HG03060 (cell line): ENCODE data around the gene CRTC1.

ENCODE experiments used
- ATAC-seq: cut with Tn5 transposase; IDR thresholded peaks from one replicate; pipeline ENCODE4 v1.9.1; 2021; ENCODE audit warnings: low read depth, moderate number of reproducible peaks; ENCODE audit not compliant: unreplicated experiment

The CRTC1 gene

DNA sequence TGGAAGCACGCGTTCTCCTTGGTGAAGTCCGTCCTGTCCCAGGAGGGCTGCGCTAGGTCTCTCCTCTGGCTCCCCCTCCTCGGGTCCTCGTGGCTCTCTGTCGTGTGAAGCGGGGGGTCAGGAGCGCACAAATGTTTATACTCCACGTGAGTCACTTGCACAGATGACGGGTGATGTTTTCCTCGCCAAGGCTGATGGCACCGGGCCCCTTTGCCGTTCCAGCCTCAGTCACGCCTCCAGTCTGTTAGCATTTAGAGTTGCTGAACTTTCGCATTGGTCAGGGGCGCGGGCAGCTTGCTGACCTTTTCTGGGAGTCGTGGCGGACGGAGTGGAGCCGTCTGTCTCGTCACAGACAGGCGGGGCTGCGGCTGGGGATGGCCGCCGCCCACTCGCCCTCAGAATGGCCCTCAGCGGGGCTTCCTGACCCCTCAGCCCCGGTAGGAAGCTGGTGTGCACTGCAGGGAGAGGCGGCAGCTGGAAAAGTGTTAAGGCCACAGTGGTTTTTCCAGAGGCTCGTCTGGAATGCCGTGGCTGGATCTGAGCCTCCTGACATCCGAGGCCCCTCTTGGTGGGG lies 32.9 kb upstream of the CRTC1 start:
- ATAC-seq, result no peak

DNA sequence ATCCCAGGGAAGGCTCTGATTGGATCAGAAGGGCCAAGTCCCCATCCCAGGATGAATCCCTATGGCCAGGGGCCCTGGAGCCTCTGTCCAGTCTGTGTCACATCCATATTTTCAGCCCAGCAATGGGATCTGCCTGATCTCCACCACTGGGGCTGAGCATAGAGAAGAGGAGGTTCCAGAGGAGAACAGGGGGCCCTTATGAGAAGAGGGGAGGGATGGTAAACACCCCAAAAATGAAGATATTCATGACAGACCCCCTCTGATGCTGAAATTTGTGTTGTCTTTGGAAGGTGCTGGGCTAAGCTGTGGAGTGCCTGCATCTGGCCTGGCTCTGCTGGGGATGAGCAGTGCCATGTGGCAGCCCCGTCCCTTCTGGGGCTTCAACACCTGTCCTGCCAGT lies 32.2 kb upstream of the CRTC1 start:
- no peak for ATAC-seq

DNA sequence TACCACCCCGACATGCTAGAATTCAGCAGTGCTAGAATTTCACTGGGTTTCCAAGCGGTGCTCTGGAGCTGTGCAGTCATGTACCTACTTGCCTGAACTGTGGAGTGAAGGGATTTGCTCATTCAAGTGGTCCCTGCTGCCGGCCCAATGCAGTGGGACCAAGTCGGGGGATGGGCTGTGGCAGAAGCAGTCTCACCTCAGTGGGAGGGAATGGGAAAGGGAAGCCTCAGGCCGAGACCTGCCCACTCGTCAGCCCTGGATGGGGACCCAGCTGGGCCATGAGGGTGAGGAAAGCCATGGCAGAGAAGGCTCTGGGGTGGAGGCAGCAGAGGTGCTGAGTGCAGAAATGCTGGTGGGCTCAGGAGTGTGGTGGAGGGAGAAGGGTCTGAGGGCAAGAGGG lies 31.7 kb upstream of the CRTC1 start:
- ATAC-seq, result no peak

DNA sequence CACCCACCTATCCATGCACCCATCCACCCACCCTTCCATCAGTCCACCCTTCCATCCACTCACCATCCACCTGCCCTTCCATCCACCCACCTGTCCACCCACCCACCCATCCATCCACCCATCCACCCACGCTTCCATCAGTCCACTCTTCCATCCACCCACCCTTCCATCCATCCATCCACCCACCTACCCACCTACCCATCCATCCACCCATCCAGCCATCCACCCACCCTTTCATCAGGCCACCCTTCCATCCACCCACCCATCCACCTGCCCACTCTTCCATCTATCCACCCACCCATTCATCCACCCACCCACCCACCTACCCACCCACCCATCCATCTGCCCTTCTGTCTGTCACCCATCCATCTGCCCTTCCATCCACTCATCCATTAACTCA lies 29.6 kb upstream of the CRTC1 start:
- ATAC-seq, result no peak

DNA sequence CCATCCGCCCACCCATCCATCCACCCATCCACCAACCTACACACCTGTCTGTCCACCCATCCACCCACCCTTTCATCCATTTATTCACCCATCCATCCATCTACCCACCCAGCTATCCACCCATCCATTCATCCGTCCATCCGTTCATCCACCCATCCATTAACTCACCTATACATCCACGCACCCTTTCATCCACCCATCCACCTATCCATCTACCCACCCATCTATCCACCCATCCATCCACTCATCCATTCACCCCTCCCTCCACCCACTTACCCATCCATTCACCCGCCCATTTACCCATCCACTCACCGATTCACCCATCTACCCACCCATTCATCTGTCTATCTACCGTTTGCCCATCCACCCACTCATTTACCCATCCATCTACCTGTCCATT lies 29.0 kb upstream of the CRTC1 start:
- ATAC-seq, result no peak

DNA sequence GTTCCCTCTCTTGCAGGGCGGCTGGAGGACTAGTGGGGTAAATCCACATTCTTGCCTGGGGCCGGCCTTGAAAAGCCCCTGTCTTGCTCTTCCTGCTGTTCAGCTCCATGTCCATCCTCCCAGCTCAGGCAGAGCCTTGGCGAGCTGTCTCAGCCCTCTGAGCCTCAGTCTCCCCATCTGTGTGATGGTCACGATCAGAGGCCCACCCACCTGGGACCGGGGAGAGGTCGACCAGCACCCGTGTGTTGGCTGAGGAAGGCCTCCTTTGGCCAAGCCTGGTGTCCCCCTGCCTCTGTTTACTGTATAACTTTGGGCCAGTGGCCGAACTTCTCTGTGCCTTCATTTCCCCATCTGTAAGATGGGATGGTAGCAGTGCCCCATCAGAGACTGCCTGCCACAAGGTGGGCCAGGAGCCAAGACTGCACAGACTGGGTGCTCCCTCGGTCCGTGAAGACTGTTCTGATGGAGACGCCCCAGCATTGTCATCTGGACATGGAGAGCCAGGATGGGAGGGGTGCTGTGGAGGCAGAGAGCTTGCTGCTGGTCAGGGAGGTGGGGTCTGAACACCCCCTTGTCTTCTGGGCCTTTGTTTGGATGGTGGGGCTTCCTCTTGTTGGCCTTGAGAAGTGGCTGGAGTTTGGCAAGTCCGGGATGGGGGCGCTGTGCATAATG lies 28.2 kb upstream of the CRTC1 start:
- ATAC-seq, result no peak

DNA sequence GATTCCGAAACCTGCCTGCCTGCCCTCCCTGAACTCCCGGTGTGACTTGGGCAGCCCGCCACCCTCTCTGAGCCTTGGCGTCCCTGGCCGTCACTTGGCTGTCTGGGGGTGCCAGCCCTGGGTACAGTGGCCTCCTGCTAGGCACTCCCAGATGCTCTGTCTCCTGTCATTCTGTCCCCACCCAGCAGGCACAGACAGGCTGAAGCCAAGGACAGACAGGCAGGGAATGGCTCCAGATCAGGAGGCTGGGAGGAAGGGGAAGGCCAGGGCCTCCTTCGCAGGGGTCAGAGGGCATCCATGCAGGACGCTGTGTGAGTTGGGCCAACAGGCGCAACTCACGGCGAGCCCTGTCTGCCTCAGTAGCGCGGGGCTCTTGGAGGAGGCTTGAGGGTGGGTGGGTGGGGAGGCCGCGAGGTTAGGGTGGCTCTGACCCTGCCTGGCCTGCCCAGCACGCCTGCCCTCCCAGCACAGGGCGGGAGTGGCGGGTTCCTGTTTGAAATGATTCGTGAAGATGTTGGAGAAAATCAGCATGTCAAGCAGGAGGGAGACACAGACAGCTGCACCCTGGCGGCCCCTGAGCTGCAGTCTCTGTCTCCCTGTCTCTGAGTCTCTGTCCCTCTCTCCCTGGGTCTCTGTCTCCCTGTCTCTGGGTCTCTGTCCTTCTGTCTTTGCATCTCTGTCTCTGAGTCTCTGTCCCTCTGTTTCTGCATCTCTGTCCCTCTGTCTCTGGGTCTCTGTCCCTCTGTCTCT lies 27.0 kb upstream of the CRTC1 start:
- no peak for ATAC-seq

DNA sequence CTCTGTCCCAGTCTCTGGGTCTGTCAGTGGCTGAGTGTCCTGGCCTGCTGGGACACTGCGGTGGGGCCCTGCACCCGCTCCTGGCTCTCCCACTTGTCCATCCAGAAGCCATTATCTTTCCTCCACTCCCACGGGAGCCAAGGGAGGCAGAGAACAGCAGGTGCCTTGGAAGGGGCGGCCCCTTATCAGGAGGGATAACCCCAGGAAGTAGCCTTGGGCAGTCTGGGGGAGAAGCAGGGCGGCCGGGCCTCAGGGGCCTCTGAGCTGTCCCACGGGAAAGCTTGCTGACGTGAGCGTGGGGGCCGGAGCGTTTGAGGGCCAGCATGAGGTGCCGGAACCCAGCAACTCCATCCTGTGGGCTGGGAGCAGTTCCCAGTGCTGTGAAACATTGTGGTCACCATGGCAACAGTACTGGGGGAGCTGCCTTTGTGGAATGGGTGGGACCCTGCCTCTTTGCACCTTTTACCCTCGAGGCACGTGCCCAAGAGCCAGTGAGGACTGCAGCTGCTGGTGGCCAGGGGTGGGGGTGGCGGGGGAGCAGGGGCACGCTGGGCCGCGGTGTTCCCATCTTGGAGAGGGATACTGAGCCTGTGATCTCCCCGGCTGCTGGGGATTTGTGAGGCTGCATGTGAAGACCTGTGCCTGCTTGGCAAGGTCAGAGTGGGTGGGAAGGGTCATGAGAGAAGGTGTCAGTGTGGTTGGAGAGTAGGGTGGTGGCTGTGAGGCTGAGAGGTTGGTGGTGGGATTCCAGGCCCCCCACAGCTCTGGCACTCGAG lies 25.7 kb upstream of the CRTC1 start:
- ATAC-seq, result no peak

DNA sequence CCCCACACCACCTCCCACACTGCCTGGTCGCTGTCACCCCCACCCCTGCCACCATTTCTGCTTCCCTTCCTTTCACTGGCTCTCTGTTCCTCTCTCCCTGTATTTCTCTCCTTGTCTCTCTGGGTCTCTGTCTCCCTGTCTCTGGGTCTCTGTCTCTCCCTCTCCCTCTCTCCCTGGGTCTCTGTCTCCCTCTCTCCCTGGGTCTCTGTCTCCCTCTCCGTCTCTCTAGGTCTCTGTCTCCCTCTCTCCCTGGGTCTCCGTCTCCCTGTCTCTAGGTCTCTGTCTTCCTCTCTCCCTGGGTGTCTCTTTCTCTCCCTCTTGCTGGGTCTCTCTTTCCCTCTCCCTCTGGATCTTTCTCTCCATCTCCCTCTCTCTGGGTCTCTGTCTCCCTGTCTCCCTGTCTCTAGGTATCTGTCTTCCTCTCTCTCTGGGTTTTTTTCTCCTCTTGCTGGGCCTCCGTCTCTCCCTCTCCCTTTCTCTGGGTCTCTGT lies 25.1 kb upstream of the CRTC1 start:
- ATAC-seq, result no peak

DNA sequence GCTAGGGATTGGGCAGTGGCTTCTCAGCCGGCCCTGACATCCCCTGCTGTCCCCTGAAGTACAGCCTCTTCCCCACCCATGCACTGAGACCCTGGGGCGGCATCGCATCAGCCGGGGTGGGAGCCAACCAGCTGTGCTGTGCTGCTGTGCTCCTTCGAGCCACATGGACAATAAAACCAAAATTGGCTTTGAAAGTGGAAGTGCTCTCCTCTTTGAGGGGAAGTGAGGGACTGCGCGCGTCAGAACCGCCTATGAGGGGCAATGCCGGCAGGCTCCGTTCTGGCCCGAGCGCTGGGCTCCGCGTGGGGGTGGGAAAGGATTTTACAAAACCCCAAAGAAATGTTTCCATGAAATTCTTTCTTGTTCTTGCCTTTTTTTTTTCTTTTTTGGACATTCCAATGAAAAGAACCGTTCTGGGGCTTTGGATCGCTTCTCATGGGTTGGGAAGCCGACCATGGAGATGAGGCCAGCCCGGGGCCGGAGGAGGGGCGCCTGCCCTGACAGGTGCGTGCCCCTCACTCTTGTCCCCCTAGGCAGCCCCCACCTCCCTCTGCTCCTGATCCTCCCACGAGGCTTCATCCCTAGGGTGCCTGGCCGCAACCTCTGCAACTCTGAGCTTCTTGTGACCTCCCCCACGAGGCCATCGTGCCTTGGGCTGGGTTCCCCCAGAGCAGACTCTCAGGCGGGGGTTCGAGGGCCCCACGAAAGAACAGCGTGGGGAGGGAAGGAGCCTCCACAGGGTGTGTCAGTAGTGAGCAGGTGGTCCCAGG lies 24.0 kb upstream of the CRTC1 start:
- ATAC-seq, result no peak

DNA sequence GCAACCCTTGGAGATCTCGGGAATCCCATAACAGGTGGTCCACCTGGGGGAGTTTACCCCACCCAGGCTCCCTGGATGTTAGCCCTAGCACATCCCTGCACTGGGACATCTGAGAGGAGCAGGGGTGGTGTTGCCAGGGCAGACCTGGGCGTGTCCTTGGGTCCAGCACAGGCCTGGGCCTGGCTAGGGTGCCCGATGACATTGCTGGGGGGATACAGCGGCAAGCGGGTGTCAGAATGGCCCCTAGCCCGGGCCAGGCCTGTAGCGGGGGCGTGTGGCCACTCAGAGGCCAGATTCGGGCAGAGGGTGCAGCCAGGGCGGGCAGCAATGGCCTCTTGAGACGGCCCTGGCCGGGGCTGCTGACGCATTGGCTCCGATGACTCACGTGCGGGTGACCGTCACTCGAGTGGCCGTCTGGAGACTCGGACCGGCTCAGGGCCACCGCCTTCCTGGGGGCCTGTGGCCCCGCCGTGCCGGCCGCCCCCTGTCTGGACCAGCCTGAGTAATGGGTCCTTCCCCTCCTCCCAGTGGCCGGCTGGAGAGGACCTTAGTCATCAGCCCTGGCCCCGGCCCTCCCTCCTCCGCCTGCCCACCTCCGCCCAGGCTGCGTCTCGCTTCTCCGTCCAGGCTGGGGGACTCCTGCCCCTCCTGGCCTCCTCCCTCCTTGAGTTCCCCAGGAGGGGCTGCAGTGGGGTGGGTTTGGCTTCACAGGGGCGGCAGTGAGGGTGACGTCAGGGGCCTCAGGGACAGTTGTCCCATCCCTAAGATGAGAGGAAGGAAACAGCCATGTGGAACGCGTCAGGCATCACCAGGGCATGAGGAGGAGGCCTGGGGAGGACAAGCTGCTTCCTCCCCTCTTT lies 23.2 kb upstream of the CRTC1 start:
- ATAC-seq, result no peak

DNA sequence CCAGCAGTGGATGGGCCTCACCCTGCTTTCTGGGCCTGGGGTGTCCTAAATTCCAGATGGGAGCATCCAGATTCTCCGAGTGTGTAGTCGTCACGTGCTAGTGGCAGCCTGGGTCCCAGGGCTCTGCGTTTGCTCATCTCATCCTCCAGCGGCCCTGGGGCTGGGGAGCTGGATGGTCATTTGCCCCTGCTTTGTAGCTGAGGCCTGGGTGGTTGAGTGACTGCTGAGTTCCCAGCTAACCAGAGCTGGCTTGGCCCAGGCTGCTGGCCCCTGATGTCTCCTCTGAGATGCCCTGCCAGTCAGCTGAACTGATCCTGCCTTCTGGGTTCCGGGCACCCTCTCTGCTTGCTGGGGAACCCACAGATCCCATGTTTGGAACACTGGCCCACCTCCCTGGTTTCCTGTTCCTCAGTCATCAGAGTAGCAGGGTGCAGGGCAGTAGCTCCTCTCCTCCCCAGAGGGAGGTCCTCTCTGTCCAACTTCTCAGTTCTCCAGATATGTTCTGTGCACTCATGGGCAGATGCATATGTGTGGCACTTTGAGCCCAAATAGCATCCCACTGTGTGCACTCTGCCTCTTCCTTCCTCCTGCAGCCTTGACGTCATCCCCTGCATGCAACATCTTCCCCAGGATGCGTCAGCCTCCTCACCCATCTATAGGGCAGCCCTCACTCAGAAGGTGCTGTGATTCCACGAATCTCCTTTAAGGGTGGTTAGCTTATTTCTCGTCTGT lies 22.4 kb upstream of the CRTC1 start:
- ATAC-seq, result no peak

DNA sequence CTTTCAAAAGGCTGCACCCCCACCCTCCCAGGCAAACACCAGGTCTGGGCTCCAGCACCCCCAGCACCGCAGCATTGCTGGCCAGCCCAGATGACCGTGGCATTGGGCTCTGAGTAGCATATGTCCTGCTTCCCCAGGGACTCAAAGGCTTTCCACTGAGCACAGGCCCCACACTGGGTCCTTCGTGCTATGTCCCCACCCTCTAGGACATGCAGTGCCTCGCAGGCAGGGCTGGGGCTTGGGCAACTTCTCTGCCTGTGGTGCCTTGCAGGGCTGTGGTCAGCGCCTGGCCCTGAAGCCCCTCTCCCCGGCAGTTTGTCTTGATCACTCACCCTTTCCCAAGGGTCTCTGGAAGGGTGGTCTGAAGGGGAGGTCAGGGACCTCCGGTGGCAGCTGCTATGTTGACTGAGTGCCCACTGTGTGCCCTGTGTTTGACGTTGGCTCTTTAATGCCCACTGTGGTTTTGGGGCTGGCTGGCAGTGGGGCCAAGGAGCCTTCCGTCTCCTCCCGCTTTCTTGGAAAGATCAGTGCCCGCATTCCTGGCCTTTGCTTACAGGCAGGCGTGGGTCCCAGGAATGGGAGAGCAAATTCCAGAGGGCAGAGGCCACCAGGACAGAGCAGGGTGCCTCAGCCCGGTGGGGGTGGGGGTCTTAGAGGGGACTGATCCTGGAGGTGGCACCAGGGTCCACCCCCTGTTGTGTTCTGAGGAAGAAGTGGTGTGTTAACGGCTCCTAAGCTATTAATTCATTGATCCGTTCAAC lies 20.3 kb upstream of the CRTC1 start:
- ATAC-seq, result no peak

DNA sequence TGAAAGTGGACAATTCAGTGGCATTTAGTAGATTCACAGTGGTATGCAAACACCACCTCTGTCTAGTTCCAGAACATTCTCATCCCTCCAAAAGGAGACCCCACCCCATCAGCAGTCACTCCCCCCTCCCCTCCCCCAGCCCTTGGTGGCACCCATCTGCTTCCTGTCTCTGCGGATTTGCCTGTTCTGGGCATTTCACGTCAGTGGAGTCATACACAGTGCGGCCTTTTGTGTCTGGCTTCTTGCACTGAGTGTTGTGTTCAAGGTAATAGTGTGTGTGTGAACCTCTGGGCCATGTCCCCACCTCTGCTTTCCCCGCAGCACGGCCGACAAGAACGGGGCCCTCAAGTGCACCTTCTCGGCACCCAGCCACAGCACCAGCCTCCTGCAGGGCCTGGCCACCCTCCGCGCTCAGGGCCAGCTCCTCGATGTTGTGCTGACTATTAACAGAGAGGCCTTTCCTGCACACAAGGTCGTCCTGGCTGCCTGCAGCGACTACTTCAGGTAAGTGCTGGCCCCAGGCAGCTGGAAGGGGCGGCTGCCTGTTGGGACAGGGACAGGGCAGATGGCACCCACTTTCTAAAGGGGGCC lies 19.4 kb upstream of the CRTC1 start:
- no peak for ATAC-seq

DNA sequence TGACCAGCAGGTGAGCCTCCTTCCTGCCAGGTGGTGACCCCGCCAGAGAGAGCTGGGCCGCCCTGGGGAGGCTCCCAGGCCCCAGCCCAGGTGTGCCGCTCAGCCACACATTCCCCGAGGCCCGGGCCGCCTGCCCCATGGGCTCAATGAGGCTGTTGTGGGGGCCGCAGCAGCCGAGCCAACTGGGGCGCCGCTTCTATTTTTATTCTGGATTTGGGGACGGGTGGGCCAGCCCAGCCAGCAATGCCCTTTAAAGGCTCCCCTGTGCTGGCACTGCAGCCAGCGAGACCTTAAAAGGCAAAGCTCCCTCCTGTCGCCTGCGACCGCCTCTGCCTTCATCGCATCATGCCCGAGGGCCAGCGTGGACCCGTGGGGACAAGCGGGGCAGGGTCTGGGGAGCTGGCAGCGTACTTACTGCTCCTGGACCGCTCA lies 17.7 kb upstream of the CRTC1 start:
- ATAC-seq, result no peak

DNA sequence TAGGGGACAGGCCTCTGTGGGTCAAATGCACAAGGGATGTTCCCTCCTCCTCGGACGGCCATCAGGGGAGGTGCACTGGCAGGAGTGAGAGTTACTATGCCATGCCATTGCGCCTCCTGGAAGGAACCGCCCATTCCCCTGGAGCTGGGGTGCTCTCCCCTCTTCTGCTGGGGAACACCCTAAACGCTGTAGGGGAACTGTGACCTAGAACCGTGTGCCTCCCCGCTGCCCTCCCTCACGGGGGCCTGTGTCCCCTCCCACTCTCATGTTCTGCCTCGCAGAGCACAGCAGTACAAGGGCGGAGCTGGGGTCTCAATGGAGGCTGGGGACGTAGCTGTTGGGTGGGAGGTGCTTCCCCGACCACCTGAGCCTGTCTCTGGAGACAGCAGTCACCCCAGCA lies 17.2 kb upstream of the CRTC1 start:
- ATAC-seq, result no peak

DNA sequence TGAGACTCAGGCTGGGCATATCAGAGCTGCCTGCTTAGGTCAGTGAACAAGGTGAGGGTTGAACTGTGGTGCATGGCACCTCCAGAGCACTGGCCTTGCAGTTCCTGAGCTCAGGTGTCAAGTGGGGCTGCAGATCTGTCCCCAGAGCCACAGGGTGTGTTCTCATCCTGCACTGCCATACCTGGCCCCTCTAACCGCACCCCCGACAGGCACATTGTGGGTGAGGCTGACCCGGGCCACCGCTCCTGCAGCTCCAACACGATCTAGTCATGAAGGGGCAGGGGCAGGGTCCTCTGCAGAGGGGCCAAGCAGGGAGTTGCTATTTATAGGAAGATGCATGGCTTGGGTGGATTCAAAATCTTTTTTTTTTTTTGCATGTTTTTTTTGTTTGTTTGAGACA lies 16.7 kb upstream of the CRTC1 start:
- no peak for ATAC-seq
